Mucosa of rectum (tissue), 2 donors: ENCODE results near the gene KCTD2.
"Not testable (repeated sequence)": the region's sequence is repeated elsewhere in the genome, so short reads cannot be mapped to it uniquely, and the experiment has no call there.

Experiments
- H3K27ac ChIP-seq, 2 donors: one replicate each; pipeline ENCODE4 v1.7.0; 2013; ENCODE audit warnings: inconsistent platforms in 2 of 2, low read depth in 2 of 2, low read length in 2 of 2
- H3K27me3 ChIP-seq, 2 donors: one replicate each; pipeline ENCODE4 v1.7.0; 2013; ENCODE audit warnings: low read length in 2 of 2; ENCODE audit not compliant: control insufficient read depth in 2 of 2, insufficient read depth in 2 of 2
- H3K36me3 ChIP-seq, 2 donors: one replicate each; pipeline ENCODE4 v1.7.0; 2013; ENCODE audit warnings: low read length in 2 of 2; ENCODE audit not compliant: control insufficient read depth in 2 of 2, insufficient read depth in 2 of 2
- H3K4me1 ChIP-seq, 2 donors: one replicate each; pipeline ENCODE4 v1.7.0; 2013; ENCODE audit warnings: low read length in 2 of 2, mild to moderate bottlenecking in 1 of 2; ENCODE audit not compliant: control insufficient read depth in 2 of 2, insufficient read depth in 2 of 2
- H3K4me3 ChIP-seq, 2 donors: one replicate each; pipeline ENCODE4 v1.7.0; 2013; ENCODE audit warnings: low read length in 2 of 2
- H3K9ac ChIP-seq, 2 donors: one replicate each; pipeline ENCODE4 v1.7.0; 2013; ENCODE audit warnings: low read length in 2 of 2, low read depth in 1 of 2, mild to moderate bottlenecking in 1 of 2
- H3K9me3 ChIP-seq, 2 donors: one replicate each; pipeline ENCODE4 v1.7.0; 2013; ENCODE audit warnings: low read length in 2 of 2; ENCODE audit not compliant: control insufficient read depth in 2 of 2
- donor health status: healthy.
- donor health status: Normal muscosa, but diverticular disease.

KCTD2 gene

GRCh38 chr17:75064460-75064859 is 17.4 kb downstream of the KCTD2 start:
- peaks cover 0 to 2% of the 10 kb centered on the region in 2 donors for H3K4me1 ChIP-seq
- H3K36me3 ChIP-seq, result peaks cover 25 to 40% of the 10 kb centered on the region in 2 donors
- H3K9me3 ChIP-seq, result no peaks in the 10 kb centered on the region
- no peak overlapping the region for H3K27ac ChIP-seq
- no peaks in the 10 kb centered on the region for H3K27me3 ChIP-seq
- no peak overlapping the region for H3K4me3 ChIP-seq
- no peak overlapping the region for H3K9ac ChIP-seq

GRCh38 chr17:75064867-75065561 is 18.0 kb downstream of the KCTD2 start:
- Histone ChIP-seq H3K9me3 (no peaks in the 10 kb centered on the region), H3K9ac (no peak overlapping the region), H3K4me3 (no peak overlapping the region), H3K4me1 (no peaks in the 10 kb centered on the region), H3K36me3 (peaks cover 22 to 38% of the 10 kb centered on the region in 2 donors), H3K27ac (no peak overlapping the region), H3K27me3 (no peaks in the 10 kb centered on the region)

- H3K27ac ChIP-seq, result no peak overlapping the region
Measured at GRCh38 chr17:75065562-75066151, 18.6 kb downstream of the KCTD2 start.

GRCh38 chr17:75067856-75068255 is 20.8 kb downstream of the KCTD2 start:
- H3K4me3 ChIP-seq, result no peak overlapping the region
- no peaks in the 10 kb centered on the region for H3K9me3 ChIP-seq
- peaks cover 11 to 20% of the 10 kb centered on the region in 2 donors for H3K36me3 ChIP-seq
- H3K27ac ChIP-seq, result no peak overlapping the region
- H3K9ac ChIP-seq, result no peak overlapping the region
- H3K27me3 ChIP-seq, result no peaks in the 10 kb centered on the region
- no peaks in the 10 kb centered on the region for H3K4me1 ChIP-seq

More at GRCh38 chr17:75065562-75066151, 18.6 kb downstream of the KCTD2 start:
- Histone ChIP-seq H3K4me1 (no peaks in the 10 kb centered on the region), H3K9ac (no peak overlapping the region), H3K36me3 (peaks cover 20 to 36% of the 10 kb centered on the region in 2 donors), H3K27me3 (no peaks in the 10 kb centered on the region), H3K4me3 (no peak overlapping the region), H3K9me3 (no peaks in the 10 kb centered on the region)

GRCh38 chr17:75068750-75069149 is 21.7 kb downstream of the KCTD2 start:
- Histone ChIP-seq H3K27me3 (no peaks in the 10 kb centered on the region), H3K27ac (no peak overlapping the region), H3K4me1 (peaks cover under 1 to 1% of the 10 kb centered on the region in 2 donors), H3K36me3 (peaks cover 3 to 12% of the 10 kb centered on the region in 2 donors), H3K4me3 (no peak overlapping the region), H3K9me3 (no peaks in the 10 kb centered on the region), H3K9ac (no peak overlapping the region)

GRCh38 chr17:75069783-75070182 is 22.8 kb downstream of the KCTD2 start:
- H3K36me3 ChIP-seq, result peaks cover 0 to 2% of the 10 kb centered on the region in 2 donors
- peaks cover 5 to 8% of the 10 kb centered on the region in 2 donors for H3K4me1 ChIP-seq
- no peaks in the 10 kb centered on the region for H3K9me3 ChIP-seq
- H3K27me3 ChIP-seq, result no peaks in the 10 kb centered on the region
- H3K27ac ChIP-seq, result no peak overlapping the region
- no peak overlapping the region for H3K4me3 ChIP-seq
- H3K9ac ChIP-seq, result no peak overlapping the region

GRCh38 chr17:75071478-75072271 is 24.6 kb downstream of the KCTD2 start:
- not testable (repeated sequence) for H3K9ac ChIP-seq, H3K9me3 ChIP-seq, H3K4me1 ChIP-seq, H3K36me3 ChIP-seq, H3K4me3 ChIP-seq, H3K27me3 ChIP-seq, H3K27ac ChIP-seq

- H3K36me3 ChIP-seq, H3K27me3 ChIP-seq, H3K4me3 ChIP-seq, H3K9me3 ChIP-seq, H3K27ac ChIP-seq, H3K9ac ChIP-seq: not testable (repeated sequence)
- H3K4me1 ChIP-seq, result peaks cover 17 to 18% of the 10 kb centered on the region in 2 donors
Measured at GRCh38 chr17:75072909-75073308, 25.9 kb downstream of the KCTD2 start.

- Histone ChIP-seq H3K27ac (peak overlapping the region; percentile 58 to 80), H3K36me3 (no peaks in the 10 kb centered on the region), H3K4me1 (peaks cover 23 to 24% of the 10 kb centered on the region in 2 donors), H3K27me3 (no peaks in the 10 kb centered on the region), H3K4me3 (no peak overlapping the region), H3K9ac (peak overlapping the region; percentile 23 to 24), H3K9me3 (no peaks in the 10 kb centered on the region)
Measured at GRCh38 chr17:75073618-75074047, 26.6 kb downstream of the KCTD2 start.

GRCh38 chr17:75074532-75074931 is 27.5 kb downstream of the KCTD2 start:
- H3K4me3 ChIP-seq, result no peak overlapping the region
- no peaks in the 10 kb centered on the region for H3K9me3 ChIP-seq
- H3K4me1 ChIP-seq, result peaks cover 30 to 33% of the 10 kb centered on the region in 2 donors
- H3K27ac ChIP-seq, result peak overlapping the region in 1 of 2 donors; percentile 80
- no peaks in the 10 kb centered on the region for H3K36me3 ChIP-seq
- H3K9ac ChIP-seq, result no peak overlapping the region
- H3K27me3 ChIP-seq, result no peaks in the 10 kb centered on the region
